Erythroblast (primary cell): Measurements from ENCODE around the gene DDI2.

Experiments
- GATA1 ChIP-seq: IDR thresholded peaks from 2 replicates; pipeline ENCODE4 v1.6.1; 2011; ENCODE audit warnings: low read depth, mild to moderate bottlenecking, control low read depth, low read length, moderate library complexity
- POLR2A ChIP-seq: IDR thresholded peaks from 2 replicates; pipeline ENCODE4 v1.6.1; 2011; ENCODE audit warnings: mild to moderate bottlenecking, low read length

DNA sequence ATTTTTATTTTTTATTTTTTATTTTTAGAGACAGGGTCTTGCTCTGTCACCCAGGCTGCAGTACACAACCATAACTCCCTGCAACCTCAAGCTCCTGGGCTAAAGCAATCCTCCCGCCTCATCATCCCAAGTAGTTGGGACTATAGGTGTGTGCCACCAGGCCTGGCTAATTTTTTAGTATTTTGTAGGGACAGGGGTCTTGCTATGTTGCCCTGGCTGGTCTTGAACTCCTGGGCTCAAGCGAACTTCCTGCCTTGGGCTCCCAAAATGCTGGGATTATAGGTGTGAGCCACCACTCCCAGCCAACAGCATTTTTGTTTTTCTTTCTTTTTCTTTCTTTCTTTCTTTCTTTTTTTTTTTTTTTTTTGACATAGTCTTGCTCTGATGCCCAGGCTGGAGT is 80.9 kb downstream of the DDI2 start:
- no peak for TF ChIP-seq POLR2A
- TF ChIP-seq GATA1: no peak
